Measurements from ENCODE around the gene OSBPL10.

GRCh38 chr3:31948280-31948679 is 32.8 kb downstream of the OSBPL10 start:
- TF ChIP-seq CTCF (IDR thresholded peaks at IDR 0.05; ENCODE audit: low read length) (no peak), EZH2 (IDR thresholded peaks at IDR 0.05; ENCODE audit: borderline replicate concordance, low read length) (no peak)

Measured in OCI-LY1 (cell line).